GM18526 (cell line): ENCODE results near the gene GNG4.

ENCODE experiments used
- POLR2A ChIP-seq: IDR thresholded peaks from 3 replicates; pipeline ENCODE4 v1.6.1; 2011; ENCODE audit not compliant: insufficient read length; ENCODE audit errors: extremely low read depth

Gene GNG4

GRCh38 chr1:235649368-235650163 is at the start of gene GNG4:
TSS of gene GNG4 (minus strand) at chr1:235649784. CDS start at chr1:235583838, 65,946 bp downstream.
- no peak for TF ChIP-seq POLR2A

DNA sequence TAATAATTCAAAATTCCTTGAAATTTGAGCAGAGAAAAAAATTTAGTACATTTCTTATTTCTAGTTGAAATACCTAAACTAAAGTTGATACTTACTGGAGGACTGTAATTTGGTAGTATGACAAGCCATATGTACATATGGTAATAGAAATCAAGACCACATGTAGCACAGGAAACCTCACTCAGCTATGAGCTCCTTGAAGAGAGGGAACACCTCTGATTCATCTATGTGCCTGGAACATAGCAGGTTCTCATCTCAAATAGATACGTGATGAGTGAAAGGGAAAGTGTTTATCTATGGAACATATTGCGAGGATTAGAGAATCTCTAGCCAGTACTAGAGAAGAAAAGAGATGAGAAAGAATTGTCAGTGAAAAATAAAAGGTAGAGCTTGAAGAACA is 47.9 kb upstream of the GNG4 start:
- no peak for TF ChIP-seq POLR2A

- TF ChIP-seq POLR2A = no peak
These were observed 39.8 kb upstream of the GNG4 start for GRCh38 chr1:235689356-235689755.

DNA sequence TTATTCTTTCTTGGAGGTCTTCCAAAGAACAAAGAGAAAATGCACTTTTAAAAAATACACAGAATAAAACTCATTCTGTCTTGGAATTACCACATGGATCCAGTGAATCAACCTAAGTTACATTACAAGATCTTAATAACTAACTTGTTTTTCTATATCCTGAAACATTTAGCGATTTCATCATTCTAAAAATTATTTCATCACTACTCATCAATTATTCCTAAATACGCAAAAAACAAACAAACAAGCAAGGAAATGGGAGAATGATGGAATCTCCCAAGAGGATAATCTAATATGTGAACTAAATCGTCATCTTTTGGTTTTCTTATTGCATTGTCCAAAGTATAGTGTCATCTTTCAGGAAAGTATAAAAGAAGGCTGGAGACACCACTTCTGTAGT is 38.5 kb upstream of the GNG4 start:
- TF ChIP-seq POLR2A = no peak

GRCh38 chr1:235683653-235684052 is 34.1 kb upstream of the GNG4 start:
- no peak for TF ChIP-seq POLR2A

DNA sequence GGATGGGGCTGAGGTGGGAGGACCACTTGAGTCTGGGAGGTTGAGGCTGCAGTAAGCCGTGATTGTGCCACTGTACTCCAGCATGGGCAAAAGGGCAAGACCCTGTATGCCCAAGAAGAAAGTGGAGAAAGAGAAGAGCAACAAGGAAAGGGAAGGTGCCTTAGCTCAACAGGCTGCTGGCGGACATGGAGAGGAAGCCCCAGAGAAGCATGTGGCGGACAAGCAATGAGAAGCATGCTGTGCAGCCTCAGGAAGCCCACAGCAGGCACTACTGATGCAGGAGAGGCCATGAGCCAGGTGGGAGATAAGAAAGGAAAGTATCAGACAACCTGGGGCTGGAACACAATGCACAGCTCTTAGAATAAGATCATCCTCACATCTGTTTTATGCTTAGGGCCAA is 32.6 kb upstream of the GNG4 start:
- TF ChIP-seq POLR2A = no peak

GRCh38 chr1:235679644-235680043 is 30.1 kb upstream of the GNG4 start:
- no peak for TF ChIP-seq POLR2A

- TF ChIP-seq POLR2A = no peak
These were observed 29.4 kb upstream of the GNG4 start for GRCh38 chr1:235679005-235679404.

GRCh38 chr1:235675152-235675890 is 25.7 kb upstream of the GNG4 start:
- TF ChIP-seq POLR2A = no peak

DNA sequence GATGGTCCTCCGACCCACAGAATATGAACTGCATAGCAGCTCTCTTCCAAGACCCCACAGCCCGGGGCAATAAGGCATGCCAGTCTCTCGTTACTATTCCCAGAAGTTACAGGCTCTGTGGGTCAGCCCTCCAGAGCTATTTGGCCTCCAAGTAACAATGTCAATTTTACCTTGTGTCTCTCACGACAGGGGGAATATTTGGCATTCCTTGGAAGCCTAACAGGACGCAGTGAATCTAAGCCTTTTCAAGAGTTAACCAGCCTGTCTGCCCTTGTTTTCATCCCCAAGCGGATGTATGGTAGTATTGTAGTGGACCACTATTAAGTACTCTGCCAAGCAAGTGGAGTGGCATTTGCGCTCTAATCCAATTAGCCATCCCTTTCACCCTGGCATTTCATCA is 24.4 kb upstream of the GNG4 start:
- no peak for TF ChIP-seq POLR2A

- no peak for TF ChIP-seq POLR2A
These were observed 22.4 kb upstream of the GNG4 start for GRCh38 chr1:235671992-235672391.

GRCh38 chr1:235670157-235670776 is 20.7 kb upstream of the GNG4 start:
- TF ChIP-seq POLR2A = no peak

DNA sequence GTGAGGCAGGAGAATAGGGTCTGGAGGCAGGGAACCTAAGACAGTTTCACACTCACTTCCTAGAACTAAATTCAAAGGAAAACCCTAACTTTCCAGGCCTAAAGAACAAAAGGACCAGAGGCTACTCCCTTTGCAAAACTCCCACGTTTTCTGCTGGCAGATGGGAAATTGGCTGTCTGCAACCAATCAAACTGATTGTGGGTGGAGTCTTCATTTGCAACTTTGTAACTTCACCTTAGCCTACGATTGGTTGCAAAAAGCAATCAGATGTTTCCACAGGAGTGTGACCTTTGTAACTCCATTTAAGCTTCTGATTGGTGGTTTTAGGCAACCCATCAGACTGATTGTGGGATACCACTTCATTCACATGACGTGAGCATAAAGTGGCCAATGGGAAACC is 19.7 kb upstream of the GNG4 start:
- no peak for TF ChIP-seq POLR2A

DNA sequence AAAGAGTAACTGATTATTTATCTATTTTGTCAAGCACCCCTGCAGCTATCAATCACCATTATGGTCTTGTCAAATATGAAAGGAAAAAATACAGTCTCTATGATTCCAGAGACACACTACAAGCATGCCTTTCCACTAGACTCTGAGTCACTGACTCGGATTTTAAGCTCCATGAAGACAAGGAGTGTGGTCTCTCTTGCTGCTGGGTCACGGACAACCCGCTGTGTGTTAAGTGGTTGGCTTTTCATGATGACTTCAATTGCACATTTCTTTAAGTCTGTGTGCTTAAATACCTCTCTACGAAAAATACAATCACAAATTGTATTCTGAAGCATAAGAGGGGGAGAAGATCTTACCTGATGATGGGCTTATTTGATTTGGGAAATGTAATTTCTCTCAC is 14.0 kb upstream of the GNG4 start:
- no peak for TF ChIP-seq POLR2A

GRCh38 chr1:235661568-235661967 is 12.0 kb upstream of the GNG4 start:
- no peak for TF ChIP-seq POLR2A

DNA sequence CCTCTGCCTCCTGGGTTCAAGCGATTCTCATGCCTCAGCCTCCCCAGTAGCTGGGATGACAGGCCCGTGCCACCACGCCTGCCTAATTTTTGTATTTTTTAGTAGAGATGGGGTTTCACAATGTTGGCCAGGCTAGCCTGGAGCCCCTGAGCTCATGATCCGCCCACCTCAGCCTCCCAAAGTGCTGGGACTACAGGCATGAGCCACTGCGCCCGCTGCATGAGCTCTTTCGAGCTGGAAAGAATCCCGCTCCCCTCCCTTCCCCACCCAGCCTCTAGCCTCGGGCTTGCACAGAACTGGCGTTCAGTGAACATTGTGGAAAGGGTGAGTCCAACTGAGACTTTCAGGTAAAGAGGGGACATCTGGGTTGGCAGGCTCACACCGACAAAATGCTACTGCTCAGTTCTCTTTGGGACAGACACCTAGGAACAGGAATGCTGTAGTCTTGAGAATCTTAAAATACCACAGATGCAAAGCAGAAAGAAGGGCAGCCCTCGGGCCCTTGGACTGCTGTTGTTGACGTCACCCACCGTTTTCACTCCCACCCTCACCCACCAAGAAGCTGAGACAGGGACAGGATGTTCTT is 9.7 kb upstream of the GNG4 start:
- TF ChIP-seq POLR2A = no peak
